HG02885 (cell line): Measurements from ENCODE around the gene NAT14.
"Not testable (repeated sequence)": the region's sequence is repeated elsewhere in the genome, so short reads cannot be mapped to it uniquely, and the experiment has no call there.

Experiments used
- ATAC-seq: cut with Tn5 transposase; IDR thresholded peaks from one replicate; pipeline ENCODE4 v1.9.1; 2021; ENCODE audit warnings: mild to moderate bottlenecking; ENCODE audit not compliant: unreplicated experiment, poor library complexity

Gene NAT14

GRCh38 chr19:55485439-55486011 is 537 bp downstream of the NAT14 start:
- no peak for ATAC-seq

DNA sequence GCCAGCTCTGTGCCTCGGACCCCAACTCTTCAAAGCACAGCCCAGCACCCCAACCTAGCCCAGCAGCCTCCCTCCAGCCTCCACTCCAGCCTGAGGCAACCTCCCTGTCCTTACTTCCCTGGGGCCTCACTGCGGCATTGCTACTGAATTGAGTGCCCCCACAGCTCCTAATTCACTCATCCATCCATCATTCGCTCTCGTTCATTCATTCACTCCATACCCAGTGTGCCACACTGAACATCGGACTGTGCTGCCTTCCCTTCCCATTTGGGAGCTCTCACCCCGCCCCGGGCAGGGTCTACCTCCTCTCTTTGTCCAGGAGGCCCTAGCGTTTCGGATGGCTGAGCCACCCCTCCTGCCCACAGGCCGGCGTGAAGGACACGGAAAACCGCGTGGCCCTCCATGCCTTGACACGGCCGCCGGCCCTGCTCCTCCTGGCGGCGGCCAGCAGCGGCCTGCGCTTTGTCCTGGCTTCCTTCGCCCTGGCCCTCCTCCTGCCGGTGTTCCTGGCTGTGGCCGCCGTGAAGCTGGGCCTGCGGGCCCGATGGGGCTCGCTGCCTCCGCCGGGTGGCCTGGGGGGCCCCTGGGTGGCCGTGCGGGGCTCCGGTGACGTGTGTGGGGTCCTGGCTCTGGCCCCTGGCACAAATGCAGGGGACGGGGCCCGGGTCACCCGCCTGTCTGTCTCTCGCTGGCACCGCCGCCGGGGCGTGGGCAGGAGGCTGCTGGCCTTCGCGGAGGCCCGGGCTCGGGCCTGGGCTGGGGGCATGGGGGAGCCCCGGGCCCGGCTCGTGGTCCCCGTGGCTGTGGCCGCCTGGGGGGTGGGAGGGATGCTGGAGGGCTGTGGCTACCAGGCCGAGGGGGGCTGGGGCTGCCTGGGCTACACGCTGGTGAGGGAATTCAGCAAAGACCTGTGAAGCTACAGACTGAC is 1.3 kb downstream of the NAT14 start:
- ATAC-seq, result no peak

GRCh38 chr19:55486971-55487923 is 2.3 kb downstream of the NAT14 start:
- ATAC-seq, result no peak

- no peak for ATAC-seq
Measured at GRCh38 chr19:55487924-55488687, 3.1 kb downstream of the NAT14 start, which contains the start of gene SSC5D. Gene SSC5D, plus strand, starts transcription at chr19:55488436. Its CDS starts 154 bp downstream, at chr19:55488590.

DNA sequence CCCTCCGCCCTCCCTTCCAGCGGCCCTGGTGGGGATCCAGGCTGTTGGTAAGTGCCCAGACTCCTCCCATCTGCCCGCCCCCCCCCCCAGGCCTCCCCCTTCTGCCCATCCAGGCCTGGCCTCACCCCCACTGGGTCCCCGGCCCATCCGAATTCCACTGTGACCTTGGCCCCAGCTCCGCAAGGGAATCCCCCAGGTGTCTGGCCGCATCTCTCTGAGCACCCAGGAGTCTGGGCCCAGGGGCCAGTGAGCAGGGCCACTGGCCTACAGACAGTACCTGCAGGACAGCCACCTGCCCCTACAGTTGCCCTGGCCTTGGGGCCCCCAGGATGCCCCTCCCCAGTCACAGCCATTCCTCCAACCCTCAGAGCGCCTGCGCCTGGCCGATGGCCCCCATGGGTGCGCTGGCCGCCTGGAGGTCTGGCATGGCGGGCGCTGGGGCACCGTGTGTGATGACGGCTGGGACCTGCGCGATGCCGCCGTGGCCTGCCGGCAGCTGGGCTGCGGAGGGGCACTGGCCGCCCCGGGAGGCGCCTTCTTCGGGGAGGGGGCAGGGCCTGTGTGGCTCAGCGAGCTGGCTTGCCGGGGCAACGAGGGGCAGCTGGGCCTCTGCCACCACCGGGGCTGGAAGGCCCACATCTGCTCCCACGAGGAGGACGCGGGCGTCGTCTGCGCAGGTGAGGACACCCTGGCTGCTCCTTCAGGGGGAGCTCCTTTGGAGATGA is 4.2 kb downstream of the NAT14 start:
- no peak for ATAC-seq

DNA sequence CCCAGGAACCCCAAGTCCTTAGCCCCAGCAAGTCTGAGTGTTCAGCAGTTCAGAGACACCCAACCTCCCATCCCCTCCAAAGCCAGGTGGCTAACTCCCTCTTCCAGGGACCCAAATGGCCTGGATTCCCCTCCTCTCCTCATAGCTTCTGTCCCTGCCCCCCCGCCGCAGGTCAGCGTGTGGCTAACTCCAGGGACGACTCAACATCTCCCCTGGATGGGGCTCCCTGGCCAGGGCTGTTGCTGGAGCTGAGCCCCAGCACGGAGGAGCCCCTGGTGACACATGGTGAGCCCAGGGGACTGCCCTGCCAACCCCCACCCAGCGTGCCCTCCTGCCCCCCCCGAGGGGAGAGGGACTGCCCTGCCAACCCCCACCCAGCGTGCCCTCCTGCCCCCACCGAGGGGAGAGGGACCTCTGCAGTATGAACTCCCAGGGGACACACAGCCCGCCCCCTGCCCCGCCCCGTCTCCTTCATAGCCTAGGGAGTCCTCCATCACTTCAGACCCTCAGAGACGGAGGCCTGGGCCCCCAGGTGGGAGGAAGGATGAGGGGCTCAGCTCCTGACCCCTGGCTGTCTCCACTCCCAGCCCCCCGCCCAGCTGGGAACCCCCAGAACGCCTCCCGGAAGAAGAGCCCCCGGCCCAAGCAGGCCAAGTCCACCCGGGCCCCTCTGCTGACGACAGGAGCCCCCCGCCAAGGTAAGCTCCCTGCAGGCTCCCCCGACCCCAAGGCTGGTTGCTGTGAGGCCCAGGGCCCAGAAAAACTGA is 4.9 kb downstream of the NAT14 start:
- no peak for ATAC-seq

- no peak for ATAC-seq
Measured at GRCh38 chr19:55490478-55491432, 5.8 kb downstream of the NAT14 start.

DNA sequence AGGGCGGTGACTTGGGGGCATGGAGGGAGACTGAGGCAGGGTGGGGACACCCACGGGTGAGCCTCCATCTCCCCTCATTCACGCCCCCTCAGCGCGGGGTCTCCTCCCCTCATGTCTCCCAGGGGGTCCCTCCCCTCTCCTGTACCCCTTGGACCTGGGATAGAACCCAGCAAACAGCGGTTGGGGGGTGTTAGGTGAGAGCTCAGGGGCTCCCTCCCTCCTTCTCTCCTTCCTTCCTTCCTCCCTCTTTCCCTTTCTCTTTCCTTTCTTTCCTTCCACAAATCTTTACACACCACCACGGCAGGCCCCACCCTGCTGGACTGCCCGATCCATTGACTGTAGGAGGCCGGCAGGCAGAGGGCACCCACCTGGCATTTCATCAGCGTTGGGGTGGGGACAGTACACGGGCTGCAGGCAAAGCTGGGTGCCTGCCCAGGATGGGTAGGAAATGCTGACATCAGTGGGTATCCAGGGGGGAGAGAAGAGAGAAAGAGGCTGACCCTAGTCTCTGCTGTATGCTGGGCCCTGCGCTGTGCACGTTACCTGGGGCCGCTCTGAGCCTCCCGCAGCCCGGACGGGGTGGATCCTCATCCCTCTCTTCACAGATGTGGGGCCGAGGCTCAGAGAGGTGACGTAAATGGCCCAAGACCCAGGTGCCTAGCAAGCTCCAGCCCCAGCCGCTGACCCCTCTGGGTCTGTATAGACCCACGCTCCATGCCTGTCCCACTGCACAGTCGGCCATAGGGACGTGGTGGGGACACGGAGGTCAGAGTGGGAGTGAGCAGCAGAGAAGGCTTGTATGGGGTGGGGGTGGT is 6.8 kb downstream of the NAT14 start:
- no peak for ATAC-seq

DNA sequence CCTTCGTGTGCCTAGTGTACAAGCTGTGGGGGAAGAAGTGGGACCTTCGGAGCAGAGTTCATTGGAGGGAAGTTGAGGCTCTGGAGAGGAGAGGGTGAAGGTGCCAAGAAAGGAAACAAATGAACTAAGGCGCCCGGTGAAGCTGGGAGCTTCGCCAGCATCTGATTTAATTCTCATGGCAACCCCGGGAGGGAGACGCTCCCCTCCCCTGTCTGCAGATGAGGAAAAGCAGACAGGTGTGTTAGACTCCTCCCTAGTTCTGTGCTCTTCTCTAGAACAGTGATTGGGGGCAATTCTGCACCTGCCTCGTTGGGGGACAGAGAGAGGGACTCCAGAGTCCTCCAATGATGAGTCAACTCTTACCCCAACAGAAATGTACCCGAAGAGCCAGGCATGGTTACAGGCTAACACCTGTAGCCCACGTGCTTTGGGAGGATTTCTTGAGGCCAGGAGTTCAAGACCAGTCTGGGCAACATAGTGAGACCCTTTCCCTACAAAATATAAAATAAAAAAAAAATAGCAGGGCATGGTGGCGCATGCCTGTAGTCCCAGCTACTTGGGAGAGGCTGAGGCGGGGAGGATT is 7.5 kb downstream of the NAT14 start:
- ATAC-seq, result no peak

- ATAC-seq, result no peak
Measured at GRCh38 chr19:55493052-55493644, 8.2 kb downstream of the NAT14 start.

DNA sequence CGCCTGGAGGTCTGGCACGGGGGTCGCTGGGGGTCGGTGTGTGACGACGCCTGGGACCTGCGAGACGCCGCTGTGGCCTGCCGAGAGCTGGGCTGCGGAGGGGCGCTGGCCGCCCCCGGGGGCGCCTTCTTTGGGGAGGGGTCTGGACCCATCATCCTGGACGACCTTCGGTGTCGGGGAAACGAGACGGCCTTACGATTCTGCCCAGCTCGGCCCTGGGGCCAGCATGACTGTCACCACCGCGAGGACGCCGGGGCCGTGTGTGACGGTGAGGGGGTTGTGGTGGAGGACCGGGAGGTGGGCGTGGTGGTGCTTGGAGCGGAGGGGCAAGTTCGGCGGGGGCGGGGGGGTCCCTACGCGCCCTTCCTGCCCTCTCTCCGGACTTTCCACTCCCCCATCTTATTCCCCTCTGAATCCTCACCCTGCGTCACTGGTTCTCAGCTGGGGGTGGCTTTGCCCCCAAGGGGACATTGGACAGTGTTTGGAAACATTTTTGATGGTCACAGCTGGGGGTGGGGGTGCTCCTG is 8.7 kb downstream of the NAT14 start:
- no peak for ATAC-seq

- ATAC-seq, result no peak
Measured at GRCh38 chr19:55494172-55494761, 9.3 kb downstream of the NAT14 start.

DNA sequence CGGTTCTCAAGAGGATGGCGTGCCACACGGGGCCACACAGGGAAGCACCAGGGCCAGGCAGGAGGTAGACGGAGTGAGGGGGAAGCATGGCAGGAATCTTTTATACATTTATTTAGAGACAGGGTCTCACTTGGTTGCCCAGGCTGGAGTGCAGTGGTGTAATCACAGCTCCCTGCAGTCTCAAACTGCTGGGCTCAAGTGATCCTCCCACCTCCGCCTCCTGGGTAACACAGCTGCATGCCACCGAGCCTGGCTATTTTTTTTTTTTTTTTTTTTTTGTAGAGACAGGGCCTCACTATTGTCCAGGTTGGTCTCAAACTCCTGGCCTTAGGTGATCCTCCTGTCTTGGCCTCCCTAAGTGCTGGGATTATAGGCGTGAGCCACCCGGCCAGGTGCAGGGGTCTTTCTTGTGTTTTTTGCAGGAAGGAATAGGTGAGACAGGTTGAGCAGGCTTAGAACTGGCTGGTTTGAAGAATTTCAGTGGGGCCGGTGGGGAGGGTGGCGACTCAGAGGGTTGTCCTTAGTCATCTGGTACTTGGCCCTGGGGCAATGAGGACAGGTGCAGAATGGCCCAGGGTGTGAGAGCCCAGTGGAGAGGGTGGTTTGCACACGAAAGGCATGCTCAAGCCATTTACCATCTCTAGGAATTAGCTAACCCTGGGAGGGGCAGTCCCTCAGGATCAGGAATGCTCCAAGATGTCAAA is 10.8 kb downstream of the NAT14 start:
- no peak for ATAC-seq

DNA sequence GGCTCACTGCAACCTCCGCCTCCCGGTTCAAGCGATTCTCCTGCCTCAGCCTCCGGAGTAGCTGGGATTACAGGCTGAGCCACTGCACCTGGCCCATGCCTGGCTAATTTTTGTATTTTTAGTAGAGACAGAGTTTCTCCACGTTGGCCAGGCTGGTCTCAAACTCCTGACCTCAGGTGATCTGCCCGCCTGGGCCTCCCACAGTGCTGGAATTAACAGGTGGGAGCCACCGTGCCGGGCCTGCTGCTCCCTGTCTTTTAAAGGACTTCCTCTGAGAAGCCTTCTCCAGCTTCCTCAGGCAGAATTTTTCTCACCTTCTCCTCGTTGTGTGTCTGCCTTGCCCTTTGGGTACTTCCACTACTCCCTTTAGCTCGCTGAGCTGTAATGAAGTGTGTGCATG is 11.8 kb downstream of the NAT14 start:
- ATAC-seq, result not testable (repeated sequence)

- ATAC-seq, result no peak
Measured at GRCh38 chr19:55497763-55498162, 12.8 kb downstream of the NAT14 start.
